OCI-LY7 (cell line): Measurements from ENCODE around the gene LRIF1. TPM values are rescaled to one million over a fixed set of nuclear protein-coding genes. Genes with fewer than 3 reads are reported as not detected.

Experiments
- BruUV-seq: library from RNA; stranded (reverse); fragments of 400-500 nt; replicated peaks from 2 replicates; lab custom pipeline; 2021; lab: Mats Ljungman, UMichigan
- CTCF ChIA-PET: fragments of 300-600 bp; sonication (Branson Sonifier 250); formaldehyde crosslinking; loops from one replicate; lab custom pipeline; 2022; ENCODE audit warnings: antibody characterized with exemption; ENCODE audit not compliant: unreplicated experiment; lab: Charles Lee
- POLR2A ChIA-PET: fragments of 300-600 bp; sonication (Branson Sonifier 250); formaldehyde crosslinking; loops from one replicate; lab custom pipeline; 2022; ENCODE audit warnings: antibody characterized with exemption; lab: Charles Lee
- DNase-seq: peaks from one replicate; pipeline ENCODE4 v3.0.0-alpha.2; 2015; ENCODE audit warnings: low spot score
- H2AFZ ChIP-seq: fragments of 200-600 bp; sonication (generic), shearing (Covaris generic); 2 replicates; pipeline ENCODE4 v1.6.1; 2014; ENCODE audit warnings: mild to moderate bottlenecking, antibody characterized with exemption, low read length, moderate library complexity
- H3K27ac ChIP-seq: fragments of 200-600 bp; sonication (generic); 2 replicates; pipeline ENCODE4 v1.5.1; 2014; ENCODE audit warnings: mixed run types, low read depth, mild to moderate bottlenecking, moderate library complexity, low read length, inconsistent platforms; ENCODE audit not compliant: poor library complexity, severe bottlenecking
- H3K36me3 ChIP-seq: fragments of 200-600 bp; sonication (generic); 2 replicates; pipeline ENCODE4 v1.6.1; 2014; ENCODE audit warnings: mild to moderate bottlenecking, antibody characterized with exemption, low read length, moderate library complexity, mixed read lengths; ENCODE audit not compliant: insufficient read depth
- H3K4me1 ChIP-seq: fragments of 200-600 bp; sonication (generic); 2 replicates; pipeline ENCODE4 v1.5.1; 2014; ENCODE audit warnings: mild to moderate bottlenecking, low read length; ENCODE audit not compliant: insufficient read depth, poor library complexity, severe bottlenecking
- H3K4me2 ChIP-seq: fragments of 200-600 bp; sonication (generic); 2 replicates; pipeline ENCODE4 v1.6.1; 2014; ENCODE audit warnings: mild to moderate bottlenecking, low read length
- H3K4me3 ChIP-seq: fragments of 200-600 bp; sonication (generic); 2 replicates; pipeline ENCODE4 v1.5.1; 2014; ENCODE audit warnings: mild to moderate bottlenecking, low read depth, low read length; ENCODE audit not compliant: poor library complexity, severe bottlenecking
- H3K79me2 ChIP-seq: fragments of 200-600 bp; sonication (generic); 2 replicates; pipeline ENCODE4 v1.6.1; 2016; ENCODE audit warnings: low read depth, mild to moderate bottlenecking, low read length, moderate library complexity, mixed read lengths; ENCODE audit not compliant: insufficient read depth
- H3K9me2 ChIP-seq: fragments of 200-600 bp; sonication (generic); 2 replicates; pipeline ENCODE4 v1.6.1; 2016; ENCODE audit warnings: mild to moderate bottlenecking, low read length, mixed read lengths; ENCODE audit not compliant: insufficient read depth
- H3K9me3 ChIP-seq: fragments of 200-600 bp; sonication (generic); 2 replicates; pipeline ENCODE4 v1.6.1; 2014; ENCODE audit warnings: mild to moderate bottlenecking, mixed run types, low read length, mixed read lengths
- H4K20me1 ChIP-seq: fragments of 200-600 bp; sonication (generic); 2 replicates; pipeline ENCODE4 v1.6.1; 2014; ENCODE audit warnings: mild to moderate bottlenecking, antibody characterized with exemption, low read length, moderate library complexity, mixed read lengths; ENCODE audit not compliant: insufficient read depth
- EZH2phosphoT487 ChIP-seq: fragments of 200-600 bp; sonication (generic); IDR thresholded peaks from 2 replicates; pipeline ENCODE4 v1.6.1; 2018; ENCODE audit warnings: low read depth, borderline replicate concordance, mild to moderate bottlenecking, mixed run types, antibody characterized with exemption, low read length, moderate library complexity, mixed read lengths
- intact Hi-C: fragments of 100-400 bp; cut with micrococcal nuclease; formaldehyde crosslinking; loops from one replicate; pipeline ENCODE4 v1.10.0; 2022; ENCODE audit not compliant: unreplicated experiment
- total RNA-seq, 2 experiments: library from RNA; depleted of rRNA in 1 of 2; stranded (reverse); fragments of >200 nt in 1 of 2; shearing (Covaris generic) in 1 of 2; gene quantifications; 2 replicates each; pipeline ENCODE4 v1.2.3, GENCODE V29; 2014 to 2022
- TF ChIP-seq, protein P1 (sequence below): fragments of 200-600 bp; sonication (generic); conservative IDR thresholded peaks from 2 replicates; pipeline ENCODE4 v1.5.1; 2014; ENCODE audit warnings: mild to moderate bottlenecking, antibody characterized with exemption, low read length, moderate library complexity, mixed read lengths

LRIF1 gene
- total RNA-seq, 2 experiments from 2014 or later = 7.1 to 12.2 TPM

DNA sequence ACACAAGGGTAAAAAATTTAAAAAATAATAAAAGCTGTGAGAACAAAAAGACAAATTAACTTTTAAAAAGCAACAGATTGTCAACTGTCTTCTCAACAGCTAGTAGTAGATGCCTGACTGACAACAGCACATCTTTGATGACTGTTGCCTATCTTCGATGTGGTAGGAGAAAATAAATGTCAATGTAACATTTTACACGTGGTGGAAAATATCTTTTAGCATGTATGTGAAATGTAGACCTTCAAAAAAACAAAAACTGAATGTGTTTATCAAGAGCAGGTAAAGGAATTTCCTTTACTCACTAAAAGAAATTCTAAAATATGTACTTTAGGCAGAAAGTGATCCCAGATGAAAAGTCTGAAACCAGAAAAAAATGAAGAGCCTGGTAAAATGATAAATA, 47.9 kb downstream of the LRIF1 start:
- no peaks in the 10 kb centered on the region for H3K79me2 ChIP-seq
- intact Hi-C loops = no loop called here
- no peaks in the 10 kb centered on the region for H3K36me3 ChIP-seq
- no peak overlapping the region for H3K27ac ChIP-seq
- no peak for DNase-seq
- no peak overlapping the region for H3K4me3 ChIP-seq
- no peak for TF ChIP-seq EZH2phosphoT487
- TF ChIP-seq, protein P1, sequence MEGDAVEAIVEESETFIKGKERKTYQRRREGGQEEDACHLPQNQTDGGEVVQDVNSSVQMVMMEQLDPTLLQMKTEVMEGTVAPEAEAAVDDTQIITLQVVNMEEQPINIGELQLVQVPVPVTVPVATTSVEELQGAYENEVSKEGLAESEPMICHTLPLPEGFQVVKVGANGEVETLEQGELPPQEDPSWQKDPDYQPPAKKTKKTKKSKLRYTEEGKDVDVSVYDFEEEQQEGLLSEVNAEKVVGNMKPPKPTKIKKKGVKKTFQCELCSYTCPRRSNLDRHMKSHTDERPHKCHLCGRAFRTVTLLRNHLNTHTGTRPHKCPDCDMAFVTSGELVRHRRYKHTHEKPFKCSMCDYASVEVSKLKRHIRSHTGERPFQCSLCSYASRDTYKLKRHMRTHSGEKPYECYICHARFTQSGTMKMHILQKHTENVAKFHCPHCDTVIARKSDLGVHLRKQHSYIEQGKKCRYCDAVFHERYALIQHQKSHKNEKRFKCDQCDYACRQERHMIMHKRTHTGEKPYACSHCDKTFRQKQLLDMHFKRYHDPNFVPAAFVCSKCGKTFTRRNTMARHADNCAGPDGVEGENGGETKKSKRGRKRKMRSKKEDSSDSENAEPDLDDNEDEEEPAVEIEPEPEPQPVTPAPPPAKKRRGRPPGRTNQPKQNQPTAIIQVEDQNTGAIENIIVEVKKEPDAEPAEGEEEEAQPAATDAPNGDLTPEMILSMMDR = no peak
- H4K20me1 ChIP-seq = no peaks in the 10 kb centered on the region
- peaks cover 5% of the 10 kb centered on the region for H3K4me1 ChIP-seq
- BruUV-seq = no TSS peak
- no peaks in the 10 kb centered on the region for H3K9me2 ChIP-seq
- H3K9me3 ChIP-seq = 0 out of 2 replicates have a peak, but pooled peaks cover 10% of the 10 kb centered on the region
- no peak overlapping the region for H3K4me2 ChIP-seq
- POLR2A ChIA-PET = no interaction called here
- CTCF ChIA-PET = no interaction called here
- H2AFZ ChIP-seq = no peak overlapping the region

GRCh38 chr1:110914676-110915075, 49.0 kb downstream of the LRIF1 start:
- CTCF ChIA-PET = no interaction called here
- intact Hi-C loops = no loop called here
- POLR2A ChIA-PET = interaction anchor here (0.7 kb wide), 1 partner anchor 335 kb away, joined by 3 read pairs; no protein-coding TSS in a partner anchor

DNA sequence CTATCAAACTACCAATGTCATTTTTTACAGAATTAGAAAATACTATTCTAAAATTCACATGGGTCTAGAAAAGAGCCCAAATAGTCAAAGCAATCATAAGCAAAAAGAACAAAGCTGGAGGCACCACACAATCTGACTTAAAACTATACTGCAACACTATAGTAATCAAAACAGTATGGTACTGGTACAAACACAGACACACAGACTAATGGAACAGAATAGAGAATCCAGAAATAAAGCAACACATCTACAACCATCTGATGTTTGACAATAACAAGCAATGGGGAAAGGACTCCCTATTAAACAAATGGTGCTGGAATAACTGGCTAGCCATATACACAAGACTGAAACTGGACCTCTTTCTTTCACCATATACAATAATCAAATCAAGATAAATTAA, 50.9 kb downstream of the LRIF1 start:
- CTCF ChIA-PET = no interaction called here
- Histone ChIP-seq H3K4me1 (peaks cover 5% of the 10 kb centered on the region), H3K9me2 (no peaks in the 10 kb centered on the region), H2AFZ (no peak overlapping the region), H3K4me2 (no peak overlapping the region), H3K27ac (no peak overlapping the region), H3K79me2 (no peaks in the 10 kb centered on the region), H3K9me3 (0 out of 2 replicates have a peak, but pooled peaks cover 10% of the 10 kb centered on the region), H3K36me3 (no peaks in the 10 kb centered on the region), H3K4me3 (no peak overlapping the region), H4K20me1 (no peaks in the 10 kb centered on the region)
- POLR2A ChIA-PET = no interaction called here
- no peak for TF ChIP-seq EZH2phosphoT487
- TF ChIP-seq, protein P1 = no peak
- BruUV-seq = no TSS peak
- no peak for DNase-seq
- intact Hi-C loops = no loop called here

More at GRCh38 chr1:110914676-110915075, 49.0 kb downstream of the LRIF1 start:
- no peaks in the 10 kb centered on the region for H3K9me2 ChIP-seq
- H3K9me3 ChIP-seq = 0 out of 2 replicates have a peak, but pooled peaks cover 10% of the 10 kb centered on the region
- H2AFZ ChIP-seq = no peak overlapping the region
- H3K4me2 ChIP-seq = no peak overlapping the region
- H3K79me2 ChIP-seq = no peaks in the 10 kb centered on the region
- no peak overlapping the region for H3K27ac ChIP-seq
- no peak for TF ChIP-seq EZH2phosphoT487
- TF ChIP-seq, protein P1 = no peak
- no peak overlapping the region for H3K4me3 ChIP-seq
- H4K20me1 ChIP-seq = no peaks in the 10 kb centered on the region
- peaks cover 5% of the 10 kb centered on the region for H3K4me1 ChIP-seq
- no peaks in the 10 kb centered on the region for H3K36me3 ChIP-seq
- DNase-seq = no peak
- BruUV-seq = no TSS peak
